GM18498 (cell line): ENCODE data around the gene GAN.
"Not testable (repeated sequence)": the region's sequence is repeated elsewhere in the genome, so short reads cannot be mapped to it uniquely, and the experiment has no call there.

Source experiments
- ATAC-seq: cut with Tn5 transposase; IDR thresholded peaks from one replicate; pipeline ENCODE4 v1.9.1; 2021; ENCODE audit warnings: mild to moderate bottlenecking, moderate library complexity; ENCODE audit not compliant: unreplicated experiment

Gene GAN

GRCh38 chr16:81296631-81297030 lies 18.1 kb upstream of the GAN start:
- no peak for ATAC-seq

- no peak for ATAC-seq
Observed at GRCh38 chr16:81307770-81308169, 7.0 kb upstream of the GAN start.

GRCh38 chr16:81310045-81310644 lies 4.6 kb upstream of the GAN start:
- no peak for ATAC-seq

- ATAC-seq: no peak
Observed at GRCh38 chr16:81311762-81312161, 3.0 kb upstream of the GAN start.

GRCh38 chr16:81313701-81314602 lies 810 bp upstream of the GAN start:
- ATAC-seq: no peak

GRCh38 chr16:81315271-81316175 lies 761 bp downstream of the GAN start:
- peak; percentile 39 for ATAC-seq

GRCh38 chr16:81316176-81316496 lies 1.4 kb downstream of the GAN start:
- ATAC-seq: no peak

- no peak for ATAC-seq
Observed at GRCh38 chr16:81318711-81319110, 3.9 kb downstream of the GAN start.

GRCh38 chr16:81319221-81319912 lies 4.6 kb downstream of the GAN start:
- ATAC-seq: no peak

GRCh38 chr16:81321039-81321438 lies 6.3 kb downstream of the GAN start:
- ATAC-seq: no peak

GRCh38 chr16:81321536-81321935 lies 6.8 kb downstream of the GAN start:
- ATAC-seq: no peak

GRCh38 chr16:81324808-81325207 lies 10.0 kb downstream of the GAN start:
- ATAC-seq: no peak

- ATAC-seq: no peak
Observed at GRCh38 chr16:81327011-81327410, 12.2 kb downstream of the GAN start.

GRCh38 chr16:81327447-81328196 lies 12.9 kb downstream of the GAN start:
- ATAC-seq: no peak

GRCh38 chr16:81329947-81330346 lies 15.2 kb downstream of the GAN start:
- ATAC-seq: no peak

GRCh38 chr16:81333356-81333755 lies 18.6 kb downstream of the GAN start:
- ATAC-seq: no peak

- ATAC-seq: no peak
Observed at GRCh38 chr16:81335669-81336068, 20.9 kb downstream of the GAN start.

- ATAC-seq: no peak
Observed at GRCh38 chr16:81337097-81337496, 22.3 kb downstream of the GAN start.

GRCh38 chr16:81345172-81345571 lies 30.4 kb downstream of the GAN start:
- not testable (repeated sequence) for ATAC-seq

GRCh38 chr16:81347425-81347824 lies 32.7 kb downstream of the GAN start:
- ATAC-seq: no peak
